HepG2 (cell line): Measurements from ENCODE around the gene SP9. TPM values are rescaled to one million over a fixed set of nuclear protein-coding genes. Genes with fewer than 3 reads are reported as not detected.
A peak's percentile ranks its signal among the peaks of the same experiment; 100 is the strongest.

Experiments used
- AHR ChIP-seq: IDR thresholded peaks from 2 replicates; pipeline ENCODE4 v1.6.1; 2018; ENCODE audit warnings: missing genetic modification reagents, missing compliant biosample characterization
- AKAP8 ChIP-seq: sonication (generic); formaldehyde crosslinking; IDR thresholded peaks from 2 replicates; pipeline ENCODE4 v1.5.1; 2020; ENCODE audit warnings: mild to moderate bottlenecking, missing genetic modification reagents
- ELF4 ChIP-seq: sonication (generic); formaldehyde crosslinking; IDR thresholded peaks from 2 replicates; pipeline ENCODE4 v1.5.0; 2020; ENCODE audit warnings: missing genetic modification reagents, mild to moderate bottlenecking, moderate library complexity, borderline replicate concordance
- GATA4 ChIP-seq: sonication (generic); IDR thresholded peaks from 2 replicates; pipeline ENCODE4 v1.6.1; 2016; ENCODE audit warnings: antibody characterized with exemption, low read depth, borderline replicate concordance
- GTF2F1 ChIP-seq: fragments of 150-350 bp; IDR thresholded peaks from 2 replicates; pipeline ENCODE4 v1.6.1; 2014; ENCODE audit warnings: low read length
- NFIB ChIP-seq: sonication (generic); formaldehyde crosslinking; IDR thresholded peaks from 2 replicates; pipeline ENCODE4 v1.9.0; 2021; ENCODE audit warnings: missing genetic modification reagents, mild to moderate bottlenecking, borderline replicate concordance
- PHF5A ChIP-seq: IDR thresholded peaks from one replicate; pipeline ENCODE4 v1.6.1; 2018; ENCODE audit warnings: low read depth, missing genetic modification reagents; ENCODE audit not compliant: unreplicated experiment
- SALL1 ChIP-seq: sonication (generic); formaldehyde crosslinking; IDR thresholded peaks from 2 replicates; pipeline ENCODE4 v1.8.0; 2022; ENCODE audit warnings: mild to moderate bottlenecking, missing genetic modification reagents
- SIX1 ChIP-seq: sonication (generic); formaldehyde crosslinking; IDR thresholded peaks from 2 replicates; pipeline ENCODE4 v1.4.0; 2020; ENCODE audit warnings: missing genetic modification reagents, borderline replicate concordance
- TBP ChIP-seq: sonication (generic); formaldehyde crosslinking; IDR thresholded peaks from 2 replicates; pipeline ENCODE4 v1.5.0; 2020; ENCODE audit warnings: missing genetic modification reagents
- U2AF1 ChIP-seq: fragments of 200-400 bp; formaldehyde crosslinking; optimal IDR thresholded peaks from 2 replicates; pipeline ENCODE3; 2017; ENCODE audit warnings: mild to moderate bottlenecking, low read depth, low read length
- ZKSCAN1 ChIP-seq: fragments of 150-350 bp; IDR thresholded peaks from 2 replicates; pipeline ENCODE4 v1.6.1; 2014; ENCODE audit warnings: low read length
- ZNF3 ChIP-seq: IDR thresholded peaks from 2 replicates; pipeline ENCODE4 v1.7.0; 2017; ENCODE audit warnings: inconsistent platforms
- ZNF552 ChIP-seq: sonication (generic); formaldehyde crosslinking; IDR thresholded peaks from 2 replicates; pipeline ENCODE4 v1.9.0; 2022; ENCODE audit warnings: missing genetic modification reagents, mild to moderate bottlenecking, borderline replicate concordance
- ZNF616 ChIP-seq: sonication (generic); formaldehyde crosslinking; IDR thresholded peaks from 2 replicates; pipeline ENCODE4 v1.5.0; 2020; ENCODE audit warnings: low read depth, mild to moderate bottlenecking, missing genetic modification reagents
- ZNF766 ChIP-seq: sonication (generic); formaldehyde crosslinking; IDR thresholded peaks from 2 replicates; pipeline ENCODE4 v1.5.0; 2020; ENCODE audit warnings: missing genetic modification reagents, borderline replicate concordance
- ZNF879 ChIP-seq: sonication (generic); formaldehyde crosslinking; IDR thresholded peaks from 2 replicates; pipeline ENCODE4 v1.8.1; 2023; ENCODE audit warnings: missing genetic modification reagents
- polyA plus RNA-seq, 8 experiments: library from polyadenylated mRNA; depleted of rRNA in 3 of 8; stranded (reverse) in 7 of 8; unstranded in 1 of 8; fragments of >200 nt; fragmentation: Illumina TruSeq in 4 of 8; extraction: Trizol in 4 of 8; gene quantifications; 2 replicates each; pipeline versions ENCODE4 v1.2.1 to v1.2.3, GENCODE V29; 2011 to 2016; ENCODE audit warnings: low read depth in 4 of 8, missing spikeins in 1 of 8, mixed read lengths in 1 of 8; ENCODE audit not compliant: insufficient read depth in 1 of 8
- total RNA-seq, 5 experiments: library from RNA; depleted of rRNA; stranded (reverse); fragments of >200 nt; fragmentation: Illumina TruSeq; extraction: Trizol; gene quantifications; 2 replicates each; pipeline ENCODE4 v1.2.3, GENCODE V29; 2016; ENCODE audit warnings: low read depth in 1 of 5
- TF ChIP-seq, protein P1 (sequence below): sonication (generic); formaldehyde crosslinking; IDR thresholded peaks from 2 replicates; pipeline ENCODE4 v1.5.0; 2020; ENCODE audit warnings: missing genetic modification reagents
- TF ChIP-seq, protein P2 (sequence below): sonication (generic); formaldehyde crosslinking; IDR thresholded peaks from 2 replicates; pipeline ENCODE4 v1.5.0; 2020; ENCODE audit warnings: mild to moderate bottlenecking, missing genetic modification reagents
- TF ChIP-seq, protein P3 (sequence below): sonication (generic); formaldehyde crosslinking; IDR thresholded peaks from 2 replicates; pipeline ENCODE4 v1.4.0; 2020; ENCODE audit warnings: missing genetic modification reagents
- TF ChIP-seq, protein P4 (sequence below): sonication (generic); formaldehyde crosslinking; IDR thresholded peaks from 2 replicates; pipeline ENCODE4 v1.5.0; 2020; ENCODE audit warnings: mild to moderate bottlenecking, missing genetic modification reagents

SP9 gene
- total and polyA plus RNA-seq, 2 of the 13 experiments (the other 11 are each of a cell fraction or from before 2014, with no cell fraction given): not detected

DNA sequence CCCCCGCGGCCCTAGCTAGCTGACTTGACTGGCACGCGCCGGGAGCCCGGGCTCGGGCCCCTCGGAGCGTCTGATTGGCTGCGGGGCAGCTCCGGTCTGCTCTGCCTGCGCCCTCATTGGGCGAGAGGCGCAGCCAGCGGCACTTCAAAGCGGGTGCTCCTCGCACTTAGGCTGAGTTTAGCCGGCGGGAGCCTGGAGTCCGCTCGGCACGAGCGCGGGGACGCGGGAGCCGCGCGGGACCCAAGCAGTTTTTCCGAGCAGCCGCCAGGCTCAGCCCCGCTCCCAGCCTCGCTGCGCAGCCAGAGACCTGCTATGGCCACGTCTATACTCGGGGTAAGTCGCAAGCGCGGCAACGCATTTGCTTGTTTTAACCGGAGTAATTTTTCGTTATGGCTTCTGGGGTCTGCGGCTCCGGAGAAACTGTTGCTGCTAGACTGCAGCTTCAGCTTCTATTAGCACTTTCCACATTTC, at the start of gene SP9 (continued):
- TF ChIP-seq ZNF616: 0 out of 2 replicates have a peak, but pooled peaks have one; percentile 50
- TF ChIP-seq ZNF552: peak; percentile 82; the same call in 1 of the 2 replicates
- TF ChIP-seq, protein P1, sequence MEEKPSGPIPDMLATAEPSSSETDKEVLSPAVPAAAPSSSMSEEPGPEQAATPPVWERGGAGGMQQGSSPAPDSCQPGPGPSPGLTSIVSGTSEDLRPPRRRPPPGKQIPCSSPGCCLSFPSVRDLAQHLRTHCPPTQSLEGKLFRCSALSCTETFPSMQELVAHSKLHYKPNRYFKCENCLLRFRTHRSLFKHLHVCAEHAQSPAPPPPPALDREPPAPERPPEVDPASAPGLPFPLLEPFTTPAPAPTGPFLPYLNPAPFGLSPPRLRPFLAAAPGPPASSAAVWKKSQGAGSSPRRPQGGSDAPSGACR (CRISPR knock-in tag): 0 out of 2 replicates have a peak, but pooled peaks have one; percentile 58
- TF ChIP-seq NFIB (CRISPR knock-in tag): no peak
- TF ChIP-seq ZNF766 (CRISPR knock-in tag): no peak
- TF ChIP-seq AHR (CRISPR knock-in tag): no peak
- no peak for TF ChIP-seq ELF4 (CRISPR knock-in tag)
- no peak for TF ChIP-seq PHF5A
- TF ChIP-seq AKAP8 (CRISPR knock-in tag): no peak
- TF ChIP-seq U2AF1: no peak
- TF ChIP-seq GTF2F1: no peak
- TF ChIP-seq GATA4: no peak
- TF ChIP-seq SIX1 (CRISPR knock-in tag): no peak
- TF ChIP-seq ZNF879 (CRISPR knock-in tag): no peak
- TF ChIP-seq SALL1 (CRISPR knock-in tag): peak; percentile 70
- TF ChIP-seq, protein P2, sequence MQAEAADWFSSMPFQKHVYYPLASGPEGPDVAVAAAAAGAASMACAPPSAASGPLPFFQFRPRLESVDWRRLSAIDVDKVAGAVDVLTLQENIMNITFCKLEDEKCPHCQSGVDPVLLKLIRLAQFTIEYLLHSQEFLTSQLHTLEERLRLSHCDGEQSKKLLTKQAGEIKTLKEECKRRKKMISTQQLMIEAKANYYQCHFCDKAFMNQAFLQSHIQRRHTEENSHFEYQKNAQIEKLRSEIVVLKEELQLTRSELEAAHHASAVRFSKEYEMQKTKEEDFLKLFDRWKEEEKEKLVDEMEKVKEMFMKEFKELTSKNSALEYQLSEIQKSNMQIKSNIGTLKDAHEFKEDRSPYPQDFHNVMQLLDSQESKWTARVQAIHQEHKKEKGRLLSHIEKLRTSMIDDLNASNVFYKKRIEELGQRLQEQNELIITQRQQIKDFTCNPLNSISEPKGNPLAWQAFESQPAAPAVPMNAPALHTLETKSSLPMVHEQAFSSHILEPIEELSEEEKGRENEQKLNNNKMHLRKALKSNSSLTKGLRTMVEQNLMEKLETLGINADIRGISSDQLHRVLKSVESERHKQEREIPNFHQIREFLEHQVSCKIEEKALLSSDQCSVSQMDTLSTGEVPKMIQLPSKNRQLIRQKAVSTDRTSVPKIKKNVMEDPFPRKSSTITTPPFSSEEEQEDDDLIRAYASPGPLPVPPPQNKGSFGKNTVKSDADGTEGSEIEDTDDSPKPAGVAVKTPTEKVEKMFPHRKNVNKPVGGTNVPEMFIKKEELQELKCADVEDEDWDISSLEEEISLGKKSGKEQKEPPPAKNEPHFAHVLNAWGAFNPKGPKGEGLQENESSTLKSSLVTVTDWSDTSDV (CRISPR knock-in tag): 0 out of 2 replicates have a peak, but pooled peaks have one; percentile 44
- TF ChIP-seq, protein P3, sequence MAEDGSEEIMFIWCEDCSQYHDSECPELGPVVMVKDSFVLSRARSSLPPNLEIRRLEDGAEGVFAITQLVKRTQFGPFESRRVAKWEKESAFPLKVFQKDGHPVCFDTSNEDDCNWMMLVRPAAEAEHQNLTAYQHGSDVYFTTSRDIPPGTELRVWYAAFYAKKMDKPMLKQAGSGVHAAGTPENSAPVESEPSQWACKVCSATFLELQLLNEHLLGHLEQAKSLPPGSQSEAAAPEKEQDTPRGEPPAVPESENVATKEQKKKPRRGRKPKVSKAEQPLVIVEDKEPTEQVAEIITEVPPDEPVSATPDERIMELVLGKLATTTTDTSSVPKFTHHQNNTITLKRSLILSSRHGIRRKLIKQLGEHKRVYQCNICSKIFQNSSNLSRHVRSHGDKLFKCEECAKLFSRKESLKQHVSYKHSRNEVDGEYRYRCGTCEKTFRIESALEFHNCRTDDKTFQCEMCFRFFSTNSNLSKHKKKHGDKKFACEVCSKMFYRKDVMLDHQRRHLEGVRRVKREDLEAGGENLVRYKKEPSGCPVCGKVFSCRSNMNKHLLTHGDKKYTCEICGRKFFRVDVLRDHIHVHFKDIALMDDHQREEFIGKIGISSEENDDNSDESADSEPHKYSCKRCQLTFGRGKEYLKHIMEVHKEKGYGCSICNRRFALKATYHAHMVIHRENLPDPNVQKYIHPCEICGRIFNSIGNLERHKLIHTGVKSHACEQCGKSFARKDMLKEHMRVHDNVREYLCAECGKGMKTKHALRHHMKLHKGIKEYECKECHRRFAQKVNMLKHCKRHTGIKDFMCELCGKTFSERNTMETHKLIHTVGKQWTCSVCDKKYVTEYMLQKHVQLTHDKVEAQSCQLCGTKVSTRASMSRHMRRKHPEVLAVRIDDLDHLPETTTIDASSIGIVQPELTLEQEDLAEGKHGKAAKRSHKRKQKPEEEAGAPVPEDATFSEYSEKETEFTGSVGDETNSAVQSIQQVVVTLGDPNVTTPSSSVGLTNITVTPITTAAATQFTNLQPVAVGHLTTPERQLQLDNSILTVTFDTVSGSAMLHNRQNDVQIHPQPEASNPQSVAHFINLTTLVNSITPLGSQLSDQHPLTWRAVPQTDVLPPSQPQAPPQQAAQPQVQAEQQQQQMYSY (CRISPR knock-in tag): no peak
- TF ChIP-seq, protein P4, sequence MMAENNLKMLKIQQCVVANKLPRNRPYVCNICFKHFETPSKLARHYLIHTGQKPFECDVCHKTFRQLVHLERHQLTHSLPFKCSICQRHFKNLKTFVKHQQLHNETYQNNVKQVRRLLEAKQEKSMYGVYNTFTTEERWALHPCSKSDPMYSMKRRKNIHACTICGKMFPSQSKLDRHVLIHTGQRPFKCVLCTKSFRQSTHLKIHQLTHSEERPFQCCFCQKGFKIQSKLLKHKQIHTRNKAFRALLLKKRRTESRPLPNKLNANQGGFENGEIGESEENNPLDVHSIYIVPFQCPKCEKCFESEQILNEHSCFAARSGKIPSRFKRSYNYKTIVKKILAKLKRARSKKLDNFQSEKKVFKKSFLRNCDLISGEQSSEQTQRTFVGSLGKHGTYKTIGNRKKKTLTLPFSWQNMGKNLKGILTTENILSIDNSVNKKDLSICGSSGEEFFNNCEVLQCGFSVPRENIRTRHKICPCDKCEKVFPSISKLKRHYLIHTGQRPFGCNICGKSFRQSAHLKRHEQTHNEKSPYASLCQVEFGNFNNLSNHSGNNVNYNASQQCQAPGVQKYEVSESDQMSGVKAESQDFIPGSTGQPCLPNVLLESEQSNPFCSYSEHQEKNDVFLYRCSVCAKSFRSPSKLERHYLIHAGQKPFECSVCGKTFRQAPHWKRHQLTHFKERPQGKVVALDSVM (CRISPR knock-in tag): no peak
- no peak for TF ChIP-seq ZKSCAN1
- TF ChIP-seq TBP (CRISPR knock-in tag): no peak
- TF ChIP-seq ZNF3 (CRISPR knock-in tag): no peak
